K562 treated with DMSO at 1 percent for 24 hours (cell line): ENCODE results near the gene TNF. TPM values are rescaled to one million over a fixed set of nuclear protein-coding genes. Genes with fewer than 3 reads are reported as not detected.

ENCODE experiments used
- total RNA-seq: library from RNA; unstranded; fragments of 300-600 nt; gene quantifications from 2 replicates; pipeline ENCODE4 v1.2.3, GENCODE V29; 2022; ENCODE audit warnings: low read depth; ENCODE audit not compliant: insufficient read depth

TNF gene
- total RNA-seq = 0.32 and 0.80 TPM in 2 replicates

GRCh38 chr6:31575335-31575901 is at the start of gene TNF:
TNF (plus strand) TSS chr6:31575565; CDS start chr6:31575742, 177 bp downstream.

GRCh38 chr6:31528821-31529328 is 46.5 kb upstream of the TNF start, which contains the start of gene MCCD1:
MCCD1 (plus strand) TSS chr6:31528962; CDS start chr6:31529015, 53 bp downstream.

GRCh38 chr6:31541658-31542521 is 33.5 kb upstream of the TNF start, which contains the start of gene DDX39B:
DDX39B (minus strand) TSS chr6:31542003; CDS start chr6:31540532, 1,471 bp downstream.

GRCh38 chr6:31546339-31546957 is 28.9 kb upstream of the TNF start, which contains the start of gene ATP6V1G2:
ATP6V1G2 (minus strand) TSS chr6:31546608; CDS start chr6:31546559, 49 bp downstream.

GRCh38 chr6:31546958-31547726 is 28.2 kb upstream of the TNF start, which contains the start of gene NFKBIL1:
NFKBIL1 (plus strand) TSS chr6:31547608; CDS start chr6:31547695, 87 bp downstream.

GRCh38 chr6:31572041-31572911 is 3.1 kb upstream of the TNF start, which contains the start of gene LTA:
LTA (plus strand) TSS chr6:31572289; CDS start chr6:31572743, 454 bp downstream.

GRCh38 chr6:31582230-31582643 is 6.9 kb downstream of the TNF start, which contains the start of gene LTB:
LTB (minus strand) TSS chr6:31582424; CDS start chr6:31582417, 7 bp downstream.

GRCh38 chr6:31586008-31586407 is 10.6 kb downstream of the TNF start, which contains the start of gene LST1:
LST1 (plus strand) TSS chr6:31586277; CDS start chr6:31587300, 1,023 bp downstream.

GRCh38 chr6:31614684-31615578 is 39.6 kb downstream of the TNF start, which contains the start of gene AIF1:
AIF1 (plus strand) TSS chr6:31615234; CDS start chr6:31615330, 96 bp downstream.

GRCh38 chr6:31620586-31621319 is 45.4 kb downstream of the TNF start, which contains the start of gene PRRC2A:
PRRC2A (plus strand) TSS chr6:31620715; CDS start chr6:31622790, 2,075 bp downstream.

Other genes with a start within 250 kb of the TNF start
- gene HLA-B, start 218.4 kb upstream of the TNF start, total RNA-seq = 11.8 and 12.1 TPM in 2 replicates
- gene MICA, start 172.0 kb upstream of the TNF start, total RNA-seq = 27.3 and 32.0 TPM in 2 replicates
- 27.4 and 28.7 TPM in 2 replicates for gene MICB, start 77.4 kb upstream of the TNF start, total RNA-seq
- not detected in 2 replicates for gene MCCD1, start 46.6 kb upstream of the TNF start, total RNA-seq
- 156 and 175 TPM in 2 replicates for gene DDX39B, start 33.6 kb upstream of the TNF start, total RNA-seq
- not detected in 2 replicates for gene ATP6V1G2, start 29.0 kb upstream of the TNF start, total RNA-seq
- gene NFKBIL1, start 28.0 kb upstream of the TNF start, total RNA-seq = 78.2 and 92.3 TPM in 2 replicates
- gene LTA, start 3.3 kb upstream of the TNF start, total RNA-seq = 0.42 TPM in 1 of 2 replicates, not detected in the other
- gene LTB, start 6.9 kb downstream of the TNF start, total RNA-seq = 2.1 TPM in 1 of 2 replicates, not detected in the other
- gene LST1, start 10.7 kb downstream of the TNF start, total RNA-seq = 1.2 and 4.7 TPM in 2 replicates
- gene NCR3, start 17.4 kb downstream of the TNF start, total RNA-seq = 1.8 and 2.2 TPM in 2 replicates
- gene AIF1, start 39.7 kb downstream of the TNF start, total RNA-seq = 8.9 and 11.5 TPM in 2 replicates
- gene PRRC2A, start 45.1 kb downstream of the TNF start, total RNA-seq = 276 and 279 TPM in 2 replicates
- gene BAG6, start 77.1 kb downstream of the TNF start, total RNA-seq = 470 and 501 TPM in 2 replicates
- gene APOM, start 80.3 kb downstream of the TNF start, total RNA-seq = 5.6 and 8.4 TPM in 2 replicates
- 42.1 and 44.2 TPM in 2 replicates for gene C6orf47, start 85.2 kb downstream of the TNF start, total RNA-seq
- gene GPANK1, start 89.4 kb downstream of the TNF start, total RNA-seq = 62.9 and 68.1 TPM in 2 replicates
- gene CSNK2B, start 90.5 kb downstream of the TNF start, total RNA-seq = 569 and 630 TPM in 2 replicates
- gene LY6G5B, start 94.4 kb downstream of the TNF start, total RNA-seq = 4.5 and 6.0 TPM in 2 replicates
- gene LY6G5C, start 105.5 kb downstream of the TNF start, total RNA-seq = 0.45 TPM in 1 of 2 replicates, not detected in the other
- gene ABHD16A, start 127.8 kb downstream of the TNF start, total RNA-seq = 104 and 110 TPM in 2 replicates
- not detected in 2 replicates for gene LY6G6F, start 131.3 kb downstream of the TNF start, total RNA-seq
- not detected in 2 replicates for gene LY6G6D, start 139.8 kb downstream of the TNF start, total RNA-seq
- not detected in 2 replicates for gene LY6G6C, start 146.2 kb downstream of the TNF start, total RNA-seq
- not detected in 2 replicates for gene MPIG6B, start 147.8 kb downstream of the TNF start, total RNA-seq
- gene DDAH2, start 153.7 kb downstream of the TNF start, total RNA-seq = 60.3 and 69.2 TPM in 2 replicates
- gene CLIC1, start 161.0 kb downstream of the TNF start, total RNA-seq = 1,325 and 1,384 TPM in 2 replicates
- 31.2 and 34.8 TPM in 2 replicates for gene MSH5, start 164.4 kb downstream of the TNF start, total RNA-seq
- 4.5 and 5.1 TPM in 2 replicates for gene SAPCD1, start 187.1 kb downstream of the TNF start, total RNA-seq
- 5.7 and 7.6 TPM in 2 replicates for gene VWA7, start 201.8 kb downstream of the TNF start, total RNA-seq
- gene VARS1, start 220.2 kb downstream of the TNF start, total RNA-seq = 128 and 134 TPM in 2 replicates
- gene LSM2, start 231.4 kb downstream of the TNF start, total RNA-seq = 164 and 168 TPM in 2 replicates
- 4.2 and 4.5 TPM in 2 replicates for gene HSPA1L, start 239.7 kb downstream of the TNF start, total RNA-seq
- 1,066 and 1,122 TPM in 2 replicates for gene HSPA1A, start 240.0 kb downstream of the TNF start, total RNA-seq